ENCODE data around the gene RCBTB2.

GRCh38 chr13:48530833-48531232 lies 2.0 kb downstream of the RCBTB2 start:
- TF ChIP-seq EZH2 (IDR thresholded peaks at IDR 0.05; ENCODE audit: insufficient read depth, poor library complexity, severe bottlenecking) (no peak), EZH2phosphoT487 (IDR thresholded peaks at IDR 0.05; ENCODE audit: insufficient read depth, low read depth) (no peak)

Measured in GM23248 (cell line).